K562 treated with DMSO at 1 percent for 4 hours (cell line): ENCODE measurements around the gene IFITM10. TPM values are rescaled to one million over a fixed set of nuclear protein-coding genes. Genes with fewer than 3 reads are reported as not detected.

ENCODE experiments used
- total RNA-seq: library from RNA; unstranded; fragments of 300-600 nt; gene quantifications from 2 replicates; pipeline ENCODE4 v1.2.3, GENCODE V29; 2022; ENCODE audit not compliant: insufficient read depth

The IFITM10 gene
- 0.51 TPM in 1 of 2 replicates, not detected in the other for total RNA-seq

DNA sequence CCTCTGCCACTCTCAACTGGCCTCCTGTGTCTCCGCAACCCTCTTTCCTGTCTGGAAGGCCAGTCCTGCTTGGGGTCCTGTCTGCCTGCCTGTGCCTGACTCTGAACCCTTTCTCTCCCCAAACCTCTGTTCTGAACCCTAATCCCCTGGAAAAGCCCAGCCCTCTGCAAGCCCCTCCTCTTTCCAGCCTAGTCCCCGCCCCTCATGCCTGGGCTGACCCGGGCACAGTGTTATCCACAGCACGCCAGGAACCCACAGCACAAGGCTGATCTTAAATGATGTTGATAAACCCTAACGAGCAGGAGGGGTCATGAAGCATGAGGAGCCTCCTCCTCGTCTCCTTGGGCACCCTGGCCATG, at the start of gene IFITM10:
TSS of gene IFITM10 (minus strand) at position 115 of the 359 bp plus-strand sequence. CDS start 153 bp downstream, outside the sequence.

DNA sequence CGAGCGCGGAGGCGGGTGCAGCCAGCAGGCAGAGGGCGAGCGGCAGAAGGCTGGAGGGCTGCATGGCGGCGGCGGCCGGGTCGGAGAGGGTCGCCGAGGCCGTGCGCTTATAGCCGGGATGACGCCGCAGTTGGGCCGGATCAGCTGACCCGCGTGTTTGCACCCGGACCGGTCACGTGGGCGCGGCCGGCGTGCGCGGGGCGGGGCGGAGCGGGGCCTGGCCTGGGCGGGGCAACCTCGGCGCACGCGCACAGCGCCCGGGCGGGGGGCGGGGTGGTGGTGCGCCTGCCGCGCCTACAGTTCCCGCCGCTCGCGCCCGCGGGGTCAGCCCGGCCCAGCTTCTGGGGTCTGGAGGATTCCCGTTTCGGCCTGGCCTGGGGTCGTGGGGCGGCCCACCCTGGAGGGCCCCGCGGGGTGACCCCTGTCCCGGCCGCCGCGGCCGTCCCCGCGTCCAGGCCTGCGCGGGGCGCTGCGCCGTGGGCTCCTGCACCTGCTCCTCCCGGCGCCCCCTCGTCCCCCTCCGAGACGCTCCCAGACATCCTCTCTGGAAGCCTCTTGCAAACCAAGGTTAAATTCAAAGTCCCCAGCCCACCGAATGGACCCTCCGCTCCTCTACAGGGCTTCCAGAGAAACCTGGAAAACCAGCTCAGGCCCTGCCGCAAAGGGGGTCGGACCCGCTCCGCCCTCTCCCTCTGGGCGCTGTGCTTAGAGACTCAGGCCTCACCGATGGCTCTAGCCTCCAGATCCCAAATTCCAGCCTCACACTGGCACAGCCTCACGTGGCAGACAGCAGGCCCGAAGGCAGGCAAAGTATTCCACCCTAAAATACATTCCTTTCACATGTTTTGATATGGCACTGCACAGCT, 13.6 kb upstream of the IFITM10 start, which contains the start of gene CTSD:
TSS of gene CTSD (minus strand) at position 132 of the 866 bp plus-strand sequence. CDS start at position 64, 68 bp downstream.

DNA sequence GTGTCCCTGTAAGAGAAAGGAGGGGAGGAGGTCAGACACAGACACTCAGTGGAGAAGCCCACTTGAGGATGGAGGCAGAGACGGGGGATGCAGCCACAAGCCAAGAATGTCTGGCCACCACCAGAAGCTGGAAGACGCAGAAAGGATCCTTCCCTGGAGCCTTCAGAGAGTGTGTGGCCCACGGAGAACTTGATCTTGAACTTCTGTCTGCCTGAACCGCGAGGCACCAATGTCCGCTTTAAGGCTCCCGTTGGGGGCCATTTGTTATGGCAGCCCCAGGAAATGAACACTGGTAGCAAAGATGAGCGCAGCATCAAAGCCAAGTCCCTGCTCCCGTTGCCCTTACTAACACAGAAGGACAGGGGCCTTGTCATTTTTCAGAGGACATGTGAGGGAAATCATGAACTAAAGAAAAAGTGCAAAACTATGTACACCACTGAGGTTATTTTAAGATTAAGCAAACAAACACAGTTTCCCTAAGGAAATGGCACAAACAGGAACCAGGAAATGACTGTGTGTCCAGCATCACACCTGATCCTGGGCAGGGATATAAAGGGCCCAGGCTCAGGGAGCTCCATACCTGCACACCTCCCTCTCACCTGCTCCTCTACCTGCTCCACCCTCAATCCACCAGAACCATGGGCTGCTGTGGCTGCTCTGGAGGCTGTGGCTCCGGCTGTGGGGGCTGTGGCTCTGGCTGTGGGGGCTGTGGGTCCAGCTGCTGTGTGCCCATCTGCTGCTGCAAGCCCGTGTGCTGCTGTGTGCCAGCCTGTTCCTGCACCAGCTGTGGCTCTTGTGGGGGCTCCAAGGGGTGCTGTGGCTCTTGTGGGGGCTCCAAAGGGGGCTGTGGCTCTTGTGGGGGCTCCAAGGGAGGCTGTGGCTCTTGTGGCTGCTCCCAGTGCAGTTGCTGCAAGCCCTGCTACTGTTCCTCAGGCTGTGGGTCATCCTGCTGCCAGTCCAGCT, 53.5 kb downstream of the IFITM10 start, which contains the start of gene KRTAP5-6:
TSS of gene KRTAP5-6 (plus strand) at position 588 of the 963 bp plus-strand sequence. CDS start at position 639, 51 bp downstream.

Other genes starting within 250 kb of the IFITM10 start
- 0.69 and 1.3 TPM in 2 replicates for gene DUSP8, start 178.3 kb downstream of the IFITM10 start, total RNA-seq
- not detected in 2 replicates for gene KRTAP5-1, start 165.3 kb downstream of the IFITM10 start, total RNA-seq
- not detected in 2 replicates for gene KRTAP5-2, start 152.3 kb downstream of the IFITM10 start, total RNA-seq
- gene KRTAP5-3, start 142.1 kb downstream of the IFITM10 start, total RNA-seq: not detected in 2 replicates
- not detected in 2 replicates for gene KRTAP5-4, start 128.5 kb downstream of the IFITM10 start, total RNA-seq
- gene KRTAP5-5, start 120.8 kb downstream of the IFITM10 start, total RNA-seq: not detected in 2 replicates
- not detected in 2 replicates for gene KRTAP5-6, start 53.4 kb downstream of the IFITM10 start, total RNA-seq
- gene CTSD, start 13.3 kb upstream of the IFITM10 start, total RNA-seq: 399 and 434 TPM in 2 replicates
- not detected in 2 replicates for gene SYT8, start 84.4 kb upstream of the IFITM10 start, total RNA-seq
- gene TNNI2, start 88.4 kb upstream of the IFITM10 start, total RNA-seq: not detected in 2 replicates
- gene LSP1, start 102.5 kb upstream of the IFITM10 start, total RNA-seq: not detected in 2 replicates
- not detected in 2 replicates for gene PRR33, start 141.3 kb upstream of the IFITM10 start, total RNA-seq
- not detected in 2 replicates for gene TNNT3, start 169.1 kb upstream of the IFITM10 start, total RNA-seq
- 58.2 and 59.5 TPM in 2 replicates for gene MRPL23, start 196.7 kb upstream of the IFITM10 start, total RNA-seq
- gene H19, start 247.2 kb upstream of the IFITM10 start, total RNA-seq: 7.2 and 17.8 TPM in 2 replicates